LNCaP clone FGC (cell line): Measurements from ENCODE around the gene COL9A3.

Source experiments
- DNase-seq: peaks from one replicate; pipeline ENCODE4 v3.0.0-alpha.2; 2011; ENCODE audit warnings: low read depth
- H3K4me3 ChIP-seq: 2 replicates; pipeline ENCODE4 v1.5.1; 2011; ENCODE audit warnings: mild to moderate bottlenecking, low read depth, low read length, control low read depth
- TF ChIP-seq, protein P1 (sequence below): IDR thresholded peaks from 2 replicates; pipeline ENCODE4 v1.5.1; 2012; ENCODE audit warnings: mild to moderate bottlenecking; ENCODE audit not compliant: control insufficient read depth, insufficient read depth; ENCODE audit errors: extremely low read depth

Gene COL9A3

DNA sequence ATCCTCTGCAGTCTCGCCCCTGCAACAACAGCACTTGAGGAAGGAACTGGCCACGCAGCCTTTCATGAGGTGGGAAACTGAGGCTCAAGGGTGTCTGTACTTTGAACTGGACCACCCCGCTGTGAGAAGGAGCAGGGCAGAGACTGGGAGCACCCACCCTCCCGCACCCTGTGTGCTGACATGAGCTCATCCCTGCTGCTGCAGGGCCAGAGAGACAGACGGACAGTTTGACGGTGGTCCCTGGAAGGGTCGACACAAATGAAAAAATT, 37.5 kb upstream of the COL9A3 start:
- H3K4me3 ChIP-seq: no peak overlapping the region
- no peak for DNase-seq
- TF ChIP-seq, protein P1, sequence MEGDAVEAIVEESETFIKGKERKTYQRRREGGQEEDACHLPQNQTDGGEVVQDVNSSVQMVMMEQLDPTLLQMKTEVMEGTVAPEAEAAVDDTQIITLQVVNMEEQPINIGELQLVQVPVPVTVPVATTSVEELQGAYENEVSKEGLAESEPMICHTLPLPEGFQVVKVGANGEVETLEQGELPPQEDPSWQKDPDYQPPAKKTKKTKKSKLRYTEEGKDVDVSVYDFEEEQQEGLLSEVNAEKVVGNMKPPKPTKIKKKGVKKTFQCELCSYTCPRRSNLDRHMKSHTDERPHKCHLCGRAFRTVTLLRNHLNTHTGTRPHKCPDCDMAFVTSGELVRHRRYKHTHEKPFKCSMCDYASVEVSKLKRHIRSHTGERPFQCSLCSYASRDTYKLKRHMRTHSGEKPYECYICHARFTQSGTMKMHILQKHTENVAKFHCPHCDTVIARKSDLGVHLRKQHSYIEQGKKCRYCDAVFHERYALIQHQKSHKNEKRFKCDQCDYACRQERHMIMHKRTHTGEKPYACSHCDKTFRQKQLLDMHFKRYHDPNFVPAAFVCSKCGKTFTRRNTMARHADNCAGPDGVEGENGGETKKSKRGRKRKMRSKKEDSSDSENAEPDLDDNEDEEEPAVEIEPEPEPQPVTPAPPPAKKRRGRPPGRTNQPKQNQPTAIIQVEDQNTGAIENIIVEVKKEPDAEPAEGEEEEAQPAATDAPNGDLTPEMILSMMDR: no peak

DNA sequence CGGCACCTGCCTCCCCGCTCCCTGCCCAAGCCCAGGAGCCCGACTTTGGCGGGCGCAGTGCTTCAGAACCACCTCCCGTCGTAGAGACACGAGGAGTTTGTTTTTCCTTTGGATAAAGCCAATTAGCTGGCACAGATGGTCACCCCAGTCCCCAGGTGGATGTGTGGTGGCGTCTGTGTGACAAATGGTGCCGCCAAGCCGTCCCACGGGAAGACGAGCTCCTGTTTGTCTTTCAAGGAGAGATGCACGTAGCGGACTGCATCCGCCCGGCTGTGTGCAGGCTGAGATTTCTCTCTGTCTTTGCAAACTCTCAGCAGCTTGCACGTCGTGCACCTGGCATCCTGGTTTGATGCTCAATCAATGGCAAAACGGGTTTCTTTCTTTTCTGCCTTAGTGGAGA, 36.6 kb upstream of the COL9A3 start:
- DNase-seq: no peak
- TF ChIP-seq, protein P1: no peak
- H3K4me3 ChIP-seq: no peak overlapping the region

DNA sequence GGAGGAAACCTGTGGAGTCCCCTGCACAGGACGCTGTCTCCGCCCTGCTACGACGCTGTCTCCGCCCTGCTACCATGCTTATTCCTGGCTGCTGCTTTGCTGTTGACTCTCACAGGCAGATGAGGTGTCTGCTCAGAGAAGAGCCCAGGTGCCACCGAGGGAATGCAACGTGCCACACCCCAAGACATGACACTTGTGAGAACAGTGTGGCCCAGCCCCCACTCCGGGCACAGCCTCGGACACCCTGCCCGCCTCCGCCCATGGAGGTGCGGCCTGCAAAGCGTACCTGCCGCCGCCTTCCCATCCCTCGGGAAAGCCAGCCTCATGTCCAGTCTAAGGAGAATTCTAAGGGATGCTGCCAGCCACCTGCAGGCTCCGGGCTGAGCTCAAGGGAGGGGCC, 36.2 kb upstream of the COL9A3 start:
- no peak overlapping the region for H3K4me3 ChIP-seq
- DNase-seq: no peak
- TF ChIP-seq, protein P1: no peak

DNA sequence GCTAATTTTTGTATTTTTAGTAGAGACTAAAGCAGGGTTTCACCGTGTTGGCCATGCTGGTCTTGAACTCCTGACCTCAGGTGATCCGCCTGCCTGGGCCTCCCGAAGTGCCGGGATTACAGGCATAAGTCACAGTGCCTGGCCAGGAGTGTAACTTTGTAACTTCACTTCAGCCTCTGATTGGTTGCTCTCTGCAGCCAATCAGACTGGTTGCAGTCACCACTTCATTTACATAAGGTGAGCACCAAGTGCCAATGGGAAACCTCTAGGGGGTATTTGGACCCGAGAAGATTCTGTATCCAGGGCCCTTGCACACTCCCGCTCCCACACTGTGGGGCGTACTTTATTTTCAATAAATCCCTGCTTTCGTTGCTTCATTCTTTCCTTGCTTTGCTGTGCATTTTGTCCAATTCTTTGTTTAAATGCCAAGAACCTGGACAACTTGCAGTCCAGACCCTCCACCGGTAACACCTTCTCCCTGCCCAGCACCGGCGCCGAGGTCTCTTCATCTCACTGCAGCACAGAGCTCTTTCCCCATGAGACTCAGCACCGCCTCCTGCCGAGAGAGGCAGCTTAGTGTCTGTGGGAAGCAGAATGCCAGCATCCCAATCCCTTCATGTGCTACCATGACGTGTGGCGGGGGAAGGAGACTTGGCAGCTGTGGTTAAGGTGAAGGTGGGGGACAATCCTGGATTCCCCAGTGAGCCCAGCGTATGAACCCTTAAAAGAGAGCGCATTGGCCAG, 34.5 kb upstream of the COL9A3 start:
- H3K4me3 ChIP-seq: no peak overlapping the region
- no peak for DNase-seq
- TF ChIP-seq, protein P1: no peak

DNA sequence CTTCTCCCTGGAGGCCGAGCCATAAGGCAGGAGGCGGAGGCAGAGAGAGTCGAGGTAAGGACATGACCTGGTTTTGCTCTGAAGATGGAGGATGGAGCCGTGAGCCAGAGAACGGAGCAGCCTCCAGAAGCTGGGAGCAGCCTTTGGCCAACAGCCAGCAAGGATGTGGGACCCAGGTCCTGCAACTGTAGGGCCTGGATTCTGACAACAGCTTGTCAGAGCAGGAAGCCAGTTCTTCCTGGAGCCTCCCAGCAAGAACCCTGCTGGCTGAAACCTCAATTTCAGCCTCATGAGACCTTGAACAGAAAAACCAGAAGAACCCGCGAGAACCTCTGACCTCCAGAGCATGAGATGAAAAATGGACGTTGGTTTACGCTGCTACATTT, 34.0 kb upstream of the COL9A3 start:
- no peak for DNase-seq
- TF ChIP-seq, protein P1: no peak
- H3K4me3 ChIP-seq: no peak overlapping the region

DNA sequence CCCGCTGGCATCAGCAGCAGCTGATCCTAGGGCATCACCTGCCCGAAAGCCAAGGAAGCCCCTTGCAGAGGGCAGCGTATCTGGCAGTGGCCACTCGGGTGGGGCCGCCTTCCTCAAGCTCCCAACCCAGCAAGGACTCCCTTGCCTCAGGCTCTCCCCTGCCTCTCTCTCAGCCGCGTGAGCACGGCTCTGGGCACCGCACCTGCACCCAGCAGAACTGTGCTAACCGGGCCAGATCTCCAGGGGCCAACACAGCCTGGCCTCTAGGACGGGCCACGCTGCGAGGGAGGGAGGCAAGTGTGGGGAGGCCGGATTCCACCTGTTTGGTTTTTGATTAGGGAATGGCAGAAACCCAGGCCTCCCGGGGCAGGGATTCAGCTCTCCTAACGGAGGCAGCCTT, 32.4 kb upstream of the COL9A3 start:
- H3K4me3 ChIP-seq: no peak overlapping the region
- no peak for DNase-seq
- TF ChIP-seq, protein P1: no peak

DNA sequence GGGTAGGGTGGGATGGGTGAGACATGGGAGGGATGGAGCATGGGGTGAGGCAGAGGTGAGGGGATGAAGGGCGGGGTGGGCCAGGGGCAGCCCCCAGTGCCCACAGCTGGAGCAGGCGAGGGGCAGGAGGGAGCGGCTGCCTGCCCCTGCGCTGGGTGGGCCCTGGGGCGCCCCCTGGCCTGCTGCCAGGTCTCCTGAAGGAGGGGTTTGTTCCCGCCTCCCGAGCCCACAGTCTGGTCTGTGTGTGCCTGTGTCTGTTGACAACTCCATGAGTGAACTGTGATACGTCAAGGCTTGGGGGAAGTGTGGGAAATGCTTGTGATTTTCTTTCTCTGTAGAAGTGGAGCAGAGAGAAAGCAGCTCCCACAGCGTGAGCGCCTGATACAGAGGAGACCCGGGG, 31.5 kb upstream of the COL9A3 start:
- TF ChIP-seq, protein P1: no peak
- no peak for DNase-seq

More for the DNA sequence above, 31.5 kb upstream of the COL9A3 start:
- no peak overlapping the region for H3K4me3 ChIP-seq
